CD4-positive, alpha-beta T cell (primary cell): ENCODE measurements around the gene LRRC46. TPM values are rescaled to one million over a fixed set of nuclear protein-coding genes. Genes with fewer than 3 reads are reported as not detected.

Experiments used
- ATAC-seq: fragments of 200-7000 bp; cut with Tn5 transposase; one replicate; pipeline ENCODE4 v1.10.0; 2022; ENCODE audit warnings: mild to moderate bottlenecking; ENCODE audit not compliant: poor library complexity
- CTCF ChIA-PET: fragments of 350-600 bp; sonication (Branson Sonifier 250); formaldehyde crosslinking; loops from one replicate; lab custom pipeline; 2021; ENCODE audit warnings: antibody characterized with exemption, inconsistent platforms; lab: Charles Lee
- POLR2A ChIA-PET: fragments of 350-600 bp; sonication (Branson Sonifier 250); formaldehyde crosslinking; loops from one replicate; lab custom pipeline; 2021; ENCODE audit warnings: antibody characterized with exemption, inconsistent platforms; lab: Charles Lee
- DNase-seq, 14 experiments: peaks; one replicate each; pipeline ENCODE4 v3.0.0-alpha.2; 2013 to 2020; ENCODE audit warnings: mixed read lengths in 2 of 14
- H3K27ac ChIP-seq, 2 donors: one replicate each; pipeline versions ENCODE4 v1.5.1 to v1.7.0; 2013; ENCODE audit warnings: low read length in 2 of 2, low read depth in 1 of 2, mild to moderate bottlenecking in 1 of 2
- H3K27me3 ChIP-seq, 2 experiments: 1 replicate in 1 of 2; 2 replicates in 1 of 2; pipeline versions ENCODE4 v1.6.1 to v1.7.0; 2013; ENCODE audit warnings: low read length in 2 of 2, control low read depth in 1 of 2, mild to moderate bottlenecking in 1 of 2, moderate library complexity in 1 of 2; ENCODE audit not compliant: insufficient read depth in 2 of 2, control insufficient read depth in 1 of 2
- H3K36me3 ChIP-seq: one replicate; pipeline ENCODE4 v1.6.1; 2013; ENCODE audit warnings: low read length, control low read depth; ENCODE audit not compliant: insufficient read depth
- H3K4me1 ChIP-seq: one replicate; pipeline ENCODE4 v1.6.1; 2013; ENCODE audit warnings: low read length, control low read depth; ENCODE audit not compliant: insufficient read depth
- H3K4me3 ChIP-seq: one replicate; pipeline ENCODE4 v1.5.1; 2013; ENCODE audit warnings: mild to moderate bottlenecking, low read length, moderate library complexity
- H3K9me3 ChIP-seq, 2 experiments: 1 replicate in 1 of 2; 2 replicates in 1 of 2; pipeline versions ENCODE4 v1.6.1 to v1.7.0; 2013; ENCODE audit warnings: low read length in 2 of 2, mild to moderate bottlenecking in 2 of 2, control low read depth in 1 of 2, moderate library complexity in 1 of 2; ENCODE audit not compliant: control insufficient read depth in 1 of 2, insufficient read depth in 1 of 2
- H3K27ac Mint-ChIP-seq: one replicate; pipeline ENCODE4 v1.8.0; 2020; ENCODE audit warnings: mixed read lengths
- H3K27me3 Mint-ChIP-seq: one replicate; pipeline ENCODE4 v1.8.0; 2021; ENCODE audit warnings: mixed read lengths
- H3K36me3 Mint-ChIP-seq: one replicate; pipeline ENCODE4 v1.8.0; 2021; ENCODE audit warnings: low read depth, mixed read lengths
- H3K4me1 Mint-ChIP-seq: one replicate; pipeline ENCODE4 v1.8.0; 2021; ENCODE audit warnings: low read depth, mixed read lengths
- H3K4me3 Mint-ChIP-seq: one replicate; pipeline ENCODE4 v1.8.0; 2020; ENCODE audit warnings: mild to moderate bottlenecking, mixed read lengths
- H3K9me3 Mint-ChIP-seq: one replicate; pipeline ENCODE4 v1.8.0; 2020; ENCODE audit warnings: mixed read lengths
- CTCF ChIP-seq: fragments of 200-600 bp; IDR thresholded peaks from one replicate; pipeline ENCODE4 v1.8.0; 2022; ENCODE audit warnings: antibody characterized with exemption, mild to moderate bottlenecking
- intact Hi-C, 2 experiments: fragments of 100-400 bp; cut with DNase I in 1 of 2; cut with micrococcal nuclease in 1 of 2; formaldehyde crosslinking; loops; one replicate each; pipeline versions ENCODE4 v1.15.1 to v1.9.0; 2023 to 2025; cut with DNase I, micrococcal nuclease
- total RNA-seq, 174 experiments: library from RNA in 2 of 174; stranded (reverse) in 2 of 174; gene quantifications; one replicate each; pipeline ENCODE4 v1.2.3 and lab custom pipeline; 2021 to 2026

Gene LRRC46
- total RNA-seq, 2 experiments from 2014 or later: 0.42 to 0.85 TPM

DNA sequence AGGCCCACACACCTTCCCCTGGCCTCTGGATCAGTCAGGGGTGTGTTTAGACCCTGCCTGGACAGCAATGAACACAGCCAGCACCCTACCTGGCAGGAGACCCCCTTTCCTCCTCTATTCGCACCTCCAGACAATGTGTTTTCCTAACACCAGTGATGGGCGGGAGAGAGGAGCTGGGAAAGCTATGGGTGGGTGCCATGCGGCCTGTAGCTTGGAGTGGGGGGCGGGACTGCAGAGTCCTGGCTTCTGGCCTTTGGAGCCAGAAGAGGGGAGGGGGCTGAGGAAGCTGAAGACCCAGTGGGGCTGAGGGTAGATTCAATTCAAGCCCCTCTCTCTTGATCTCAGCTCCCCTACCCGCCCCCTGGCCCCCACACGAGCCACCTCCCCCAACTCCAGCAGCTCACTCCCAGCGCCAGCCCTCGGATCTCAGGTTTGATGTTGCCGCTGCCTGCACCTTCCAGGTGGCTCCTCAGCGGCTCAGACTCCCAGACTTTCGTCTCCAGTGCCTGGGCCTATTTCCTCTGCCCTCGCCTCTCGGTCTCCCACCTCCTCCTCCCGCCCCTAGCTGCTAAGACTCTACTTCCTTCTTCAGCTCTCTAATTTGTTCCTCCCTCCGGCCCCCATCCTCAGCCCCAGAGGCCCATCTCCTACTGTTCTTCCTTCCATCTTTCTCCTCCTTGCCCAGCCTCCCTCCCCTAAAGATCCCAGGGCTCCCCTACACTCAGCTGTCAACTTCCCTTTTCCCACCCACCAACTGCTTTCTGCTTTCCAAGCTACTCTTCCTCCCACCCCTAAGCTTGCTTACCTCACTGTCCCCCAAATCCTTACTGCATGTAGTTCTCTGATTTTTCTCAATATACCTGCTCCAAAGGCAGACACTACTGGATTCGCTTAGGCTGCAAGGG lies 26.3 kb downstream of the LRRC46 start:
- CTCF ChIA-PET: interaction anchor here (1.5 kb wide), 1 partner anchor 10 kb away, joined by 3 read pairs; no protein-coding TSS in a partner anchor
- ATAC-seq: no peak
- Mint-ChIP-seq H3K4me1 (peaks cover 4% of the 10 kb centered on the region), H3K36me3 (no peaks in the 10 kb centered on the region), H3K9me3 (no peaks in the 10 kb centered on the region), H3K4me3 (no peak overlapping the region), H3K27ac (no peak overlapping the region), H3K27me3 (peaks cover 59% of the 10 kb centered on the region)
- Histone ChIP-seq H3K4me3 (no peak overlapping the region), H3K9me3 (no peaks in the 10 kb centered on the region), H3K4me1 (peaks cover 3% of the 10 kb centered on the region), H3K36me3 (no peaks in the 10 kb centered on the region), H3K27me3 (peaks cover 18 to 22% of the 10 kb centered on the region in 2 experiments), H3K27ac (no peak overlapping the region)
- no peak for TF ChIP-seq CTCF
- DNase-seq: no peak
- intact Hi-C loops: no loop called here
- POLR2A ChIA-PET: no interaction called here

GRCh38 chr17:47860386-47860785 lies 28.9 kb downstream of the LRRC46 start:
- peaks cover 33% of the 10 kb centered on the region for H3K27me3 Mint-ChIP-seq
- H3K4me3 Mint-ChIP-seq: no peak overlapping the region
- H3K27ac ChIP-seq: no peak overlapping the region
- no peaks in the 10 kb centered on the region for H3K36me3 ChIP-seq
- H3K9me3 ChIP-seq: no peaks in the 10 kb centered on the region
- intact Hi-C loops: no loop called here
- H3K27me3 ChIP-seq: peaks cover 3 to 8% of the 10 kb centered on the region in 2 experiments
- peaks cover 19% of the 10 kb centered on the region for H3K4me1 ChIP-seq
- H3K27ac Mint-ChIP-seq: no peak overlapping the region
- H3K4me1 Mint-ChIP-seq: peaks cover 16% of the 10 kb centered on the region
- H3K9me3 Mint-ChIP-seq: no peaks in the 10 kb centered on the region
- TF ChIP-seq CTCF: no peak
- no peak overlapping the region for H3K4me3 ChIP-seq
- POLR2A ChIA-PET: no interaction called here
- ATAC-seq: no peak
- no peaks in the 10 kb centered on the region for H3K36me3 Mint-ChIP-seq
- CTCF ChIA-PET: no interaction called here
- no peak for DNase-seq

DNA sequence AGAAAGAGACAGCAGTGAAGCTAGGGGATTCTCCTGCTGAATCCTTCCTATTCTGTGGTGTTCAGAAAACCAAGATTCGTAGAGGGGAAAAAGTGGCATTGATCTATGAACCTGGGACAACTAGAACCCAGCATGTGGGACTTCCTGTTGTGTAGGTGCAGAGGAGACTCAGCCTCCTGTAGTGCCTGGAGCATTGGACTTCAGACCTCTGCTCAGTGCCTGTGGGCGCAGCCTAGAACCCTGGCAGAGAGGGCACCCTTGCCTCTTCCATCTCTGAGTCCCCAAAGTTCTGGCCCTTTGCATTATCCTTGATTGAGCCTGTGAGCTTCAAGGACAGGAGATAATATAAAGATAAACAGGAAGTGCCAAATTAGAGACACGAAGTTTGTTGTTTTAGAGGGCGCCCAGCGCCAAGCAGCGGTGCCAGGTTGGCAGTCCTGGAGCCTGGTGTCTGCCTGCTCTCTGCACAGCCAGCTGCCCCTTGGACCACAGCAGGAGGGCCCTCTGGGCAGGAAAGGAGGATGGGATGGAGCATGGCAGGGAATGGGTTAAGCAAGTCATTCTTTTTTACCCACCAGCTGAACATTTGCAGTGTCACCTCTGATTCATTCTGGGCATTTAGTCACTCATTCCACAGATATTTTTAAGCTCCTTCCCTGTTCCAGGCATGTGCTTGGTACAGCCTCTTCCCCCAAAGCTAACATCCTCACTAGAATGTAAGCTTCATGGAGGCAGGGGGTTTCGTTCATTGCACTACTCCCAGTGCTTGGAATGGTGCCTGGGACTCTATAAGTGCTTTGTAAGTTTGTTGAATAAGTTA lies 31.4 kb downstream of the LRRC46 start:
- H3K9me3 Mint-ChIP-seq: no peaks in the 10 kb centered on the region
- ChIA-PET POLR2A (interaction anchor here (1.1 to 1.3 kb wide), 2 partner anchors 22 kb away, joined by 3 read pairs; partner anchors contain the start of gene SCRN2), CTCF (interaction anchor here (0.7 to 1.9 kb wide), 3 partner anchors 20 to 658 kb away, joined by 3 to 5 read pairs (median 5); partner anchors contain the start of gene SCRN2)
- H3K36me3 Mint-ChIP-seq: no peaks in the 10 kb centered on the region
- no peak for TF ChIP-seq CTCF
- DNase-seq (no peak), ATAC-seq (no peak)
- peaks cover 16% of the 10 kb centered on the region for H3K4me1 Mint-ChIP-seq
- no peaks in the 10 kb centered on the region for H3K9me3 ChIP-seq
- H3K27me3 Mint-ChIP-seq: peaks cover 20% of the 10 kb centered on the region
- H3K4me3 Mint-ChIP-seq: no peak overlapping the region
- peaks cover 20% of the 10 kb centered on the region for H3K4me1 ChIP-seq
- H3K27me3 ChIP-seq: peaks cover 0 to 6% of the 10 kb centered on the region in 2 experiments
- intact Hi-C loops: no loop called here
- H3K27ac ChIP-seq: no peak overlapping the region
- H3K4me3 ChIP-seq: no peak overlapping the region
- H3K27ac Mint-ChIP-seq: no peak overlapping the region
- no peaks in the 10 kb centered on the region for H3K36me3 ChIP-seq
